T-helper 2 cell (primary cell): ENCODE results near the gene KCNK10.

Source experiments
- DNase-seq, 5 experiments: peaks; one replicate each; pipeline versions ENCODE4 v3.0.0 to v3.0.0-alpha.2; 2012 to 2022

Gene KCNK10

DNA sequence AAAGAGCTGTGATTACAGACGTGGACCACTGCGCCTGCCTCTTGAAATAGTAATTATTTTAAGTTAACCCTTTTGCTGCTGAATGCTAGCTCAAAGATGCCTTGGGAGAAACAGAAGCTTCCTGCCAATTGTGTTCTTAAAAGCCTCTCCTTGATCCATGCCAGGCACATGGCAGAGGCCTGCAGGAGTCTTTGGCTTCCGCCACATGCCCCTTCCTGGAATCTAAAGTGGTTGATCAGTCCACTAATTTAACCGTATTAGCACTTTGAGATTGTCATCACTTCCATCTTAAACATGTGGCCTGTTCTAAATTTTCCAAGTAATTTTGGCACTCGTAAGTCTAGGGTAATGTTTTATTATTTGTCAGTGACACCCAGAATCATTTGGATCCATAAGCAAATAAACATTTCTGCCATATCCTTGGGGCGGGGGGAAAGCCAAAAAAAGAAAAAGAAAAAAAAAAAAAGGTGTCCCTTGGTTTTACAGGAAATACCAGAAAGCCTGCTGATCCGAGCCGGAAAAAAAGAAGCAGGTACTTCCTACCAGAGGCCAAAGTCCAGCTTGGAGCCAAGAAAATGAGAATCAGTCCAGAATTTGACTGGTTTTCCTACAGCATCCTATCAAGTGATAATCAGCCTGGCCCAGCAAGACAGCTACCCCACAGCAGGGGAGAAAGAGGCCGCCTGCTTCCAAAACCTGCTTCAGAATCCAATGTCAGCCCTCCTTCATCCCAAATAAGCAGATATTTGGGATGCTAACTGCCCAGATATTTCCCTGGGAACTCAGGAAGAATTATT, 104.8 kb downstream of the KCNK10 start:
- no peak for DNase-seq

DNA sequence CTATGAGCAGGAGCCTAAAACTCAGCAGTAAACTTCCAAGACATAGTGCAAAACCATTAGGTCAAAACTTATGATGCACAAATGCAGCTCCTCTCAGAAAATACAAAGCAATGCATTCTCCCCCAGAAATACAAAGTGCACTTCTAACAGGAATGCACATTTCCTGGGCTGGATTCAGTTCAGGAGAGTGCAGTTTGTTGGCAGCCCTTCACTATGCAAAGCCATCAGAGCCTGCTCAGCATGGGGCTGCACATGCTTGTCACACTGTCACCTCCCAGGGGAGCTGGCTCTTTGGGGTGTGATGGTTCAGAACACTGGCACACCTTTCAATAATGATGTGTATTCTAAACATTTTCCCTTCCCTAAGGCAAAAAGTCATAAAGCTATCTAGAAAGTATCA, 110.4 kb downstream of the KCNK10 start:
- DNase-seq = no peak

DNA sequence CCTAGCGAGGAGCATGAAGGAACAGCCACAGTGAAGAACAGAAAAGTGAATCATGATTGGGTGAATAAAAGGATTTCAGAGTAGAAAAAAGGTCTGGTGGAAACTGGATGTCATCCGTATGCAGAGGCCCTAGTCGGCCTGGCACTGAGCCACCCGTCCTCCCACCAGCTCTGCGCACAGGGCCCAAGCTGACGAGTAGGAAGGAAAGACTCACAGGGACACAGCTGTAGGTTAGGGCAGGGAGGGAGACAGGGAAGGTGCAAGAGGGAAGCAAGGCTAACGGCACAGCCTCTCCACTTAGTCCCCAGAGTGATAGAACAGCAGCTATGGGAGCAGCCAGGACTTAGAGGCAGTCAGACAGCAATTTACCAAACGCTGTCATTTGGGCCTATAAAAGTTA, 112.6 kb downstream of the KCNK10 start:
- DNase-seq = no peak

DNA sequence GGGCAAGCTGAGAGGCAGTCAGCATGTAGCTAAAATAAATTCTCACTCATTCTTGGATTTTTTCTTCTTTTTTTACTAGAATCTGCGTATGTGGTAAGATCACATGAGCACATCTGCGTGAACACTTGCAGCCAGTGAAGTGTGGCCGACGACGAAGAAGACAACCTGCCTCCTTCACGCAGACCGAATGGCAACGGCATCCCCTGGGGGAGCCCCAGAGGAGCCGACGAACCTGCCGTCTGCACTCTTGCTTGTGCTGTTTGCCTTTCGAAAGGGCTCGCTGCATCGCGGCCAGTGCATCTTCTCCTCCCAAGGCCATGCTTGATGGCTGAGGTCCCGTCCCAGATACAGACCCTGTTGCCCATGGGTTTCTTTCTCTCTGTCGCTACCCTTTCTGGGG, 113.8 kb downstream of the KCNK10 start:
- DNase-seq = no peak

DNA sequence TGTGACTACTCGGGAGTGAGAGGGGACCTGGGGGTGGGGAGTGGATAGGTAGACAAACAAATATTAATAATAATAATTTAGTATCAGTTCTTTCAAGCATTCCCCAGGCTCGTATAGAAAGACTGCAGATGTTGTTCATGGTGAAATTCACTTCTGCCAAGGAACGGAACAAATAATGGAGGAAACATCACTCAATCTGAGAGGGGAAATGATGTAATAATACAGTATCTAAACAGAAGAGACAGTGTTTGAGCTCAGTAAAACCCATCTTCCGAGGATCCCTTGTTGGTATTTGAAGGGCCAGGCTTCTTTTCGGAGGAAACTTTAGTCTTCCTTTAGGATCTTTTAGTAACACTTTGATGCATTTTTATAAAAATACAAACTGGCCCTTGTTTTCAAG, 114.2 kb downstream of the KCNK10 start:
- no peak for DNase-seq

DNA sequence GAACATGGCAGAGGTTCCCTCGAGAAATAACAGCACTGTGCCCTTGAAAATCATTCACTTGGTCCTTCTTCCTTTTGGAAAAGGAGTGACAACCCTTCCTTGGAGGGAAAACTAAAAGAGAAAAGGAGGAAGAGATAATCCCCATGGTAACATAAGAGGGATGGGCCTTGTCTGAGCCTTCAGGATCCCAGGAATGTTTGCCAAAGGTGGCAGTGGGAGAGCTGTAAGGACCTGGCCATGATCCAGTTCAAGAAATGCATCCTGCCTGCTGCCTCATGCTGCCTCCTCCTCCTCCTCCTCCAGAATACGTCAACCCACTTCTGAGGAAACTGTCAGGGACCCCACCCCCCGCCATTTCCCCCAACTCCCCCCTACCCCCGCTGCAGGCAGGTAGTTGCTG, 118.8 kb downstream of the KCNK10 start:
- no peak for DNase-seq

DNA sequence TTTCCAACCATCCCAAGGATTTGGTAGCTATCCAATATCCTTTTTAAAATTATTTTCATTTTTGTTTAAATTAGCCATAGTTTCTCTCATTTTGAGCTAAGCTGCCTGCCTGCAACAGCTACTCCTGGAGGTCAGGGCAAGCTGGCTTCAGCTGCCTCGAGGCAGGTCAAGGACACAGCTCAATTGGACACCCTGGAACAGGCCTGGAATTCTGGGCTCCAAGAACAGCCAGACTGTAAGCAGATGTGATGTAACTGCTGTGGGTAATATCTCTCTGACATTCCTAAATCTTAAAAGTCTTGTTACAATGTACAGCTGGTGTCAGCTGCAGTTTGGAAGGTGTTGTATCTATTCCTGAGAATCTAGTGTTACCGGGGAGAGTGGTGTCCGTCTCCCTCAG, 119.8 kb downstream of the KCNK10 start:
- no peak for DNase-seq

DNA sequence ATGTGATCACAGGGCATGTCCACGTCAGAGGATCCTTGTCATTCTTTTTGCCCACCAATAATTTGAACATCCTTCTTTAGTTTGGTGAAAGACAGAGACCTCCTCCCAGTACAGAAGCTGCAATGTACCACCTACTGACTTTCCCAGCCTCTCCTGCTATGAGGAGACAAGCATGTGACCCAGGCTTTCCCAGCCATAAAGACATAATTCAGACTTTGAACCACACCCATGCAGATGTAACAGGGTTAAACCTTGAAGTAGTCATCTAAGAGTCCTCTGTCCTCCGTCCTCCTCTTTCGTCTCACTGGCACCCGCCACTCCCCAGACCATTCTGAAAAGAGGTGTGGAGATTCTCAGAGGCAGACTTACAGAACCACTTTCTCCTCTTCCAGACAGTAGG, 120.8 kb downstream of the KCNK10 start:
- no peak for DNase-seq

DNA sequence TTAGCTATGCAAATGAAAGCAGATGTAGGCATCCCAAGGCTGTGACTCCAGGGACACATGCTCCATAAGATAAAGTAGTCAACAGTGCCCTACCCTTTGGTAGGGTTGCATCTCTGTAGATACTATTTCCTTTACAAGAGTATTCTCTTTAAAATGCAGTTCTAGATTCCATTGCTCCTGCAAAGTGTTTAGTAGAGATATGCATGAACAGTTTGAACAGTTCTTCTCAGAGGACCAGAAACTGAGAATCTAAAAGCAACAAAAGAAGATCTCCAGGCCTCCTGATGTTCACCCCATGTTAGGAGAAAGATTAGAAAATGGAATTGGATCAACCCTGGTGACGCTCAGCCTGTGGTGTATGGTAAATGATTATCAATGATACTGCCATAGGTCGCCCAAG, 121.2 kb downstream of the KCNK10 start:
- no peak for DNase-seq

DNA sequence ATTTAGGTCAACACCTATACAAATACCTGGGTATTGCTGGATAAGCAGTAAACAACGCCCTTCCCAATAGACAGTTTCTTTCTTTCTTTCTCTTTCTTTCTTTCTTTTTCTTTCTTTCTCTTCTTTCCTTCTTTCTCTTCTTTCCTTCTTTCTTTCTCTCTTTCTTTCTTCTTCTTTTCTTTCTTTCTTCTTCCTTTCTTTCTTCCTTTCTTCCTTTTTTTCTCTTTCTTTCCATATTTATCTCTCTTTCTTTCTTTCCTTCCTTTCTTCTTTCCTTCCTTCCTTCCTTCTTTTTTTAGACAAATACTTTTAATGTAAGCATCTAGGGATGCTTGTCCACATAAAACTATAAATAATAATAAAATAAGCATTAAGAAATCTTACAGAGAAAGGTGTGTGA, 123.2 kb downstream of the KCNK10 start:
- no peak for DNase-seq

DNA sequence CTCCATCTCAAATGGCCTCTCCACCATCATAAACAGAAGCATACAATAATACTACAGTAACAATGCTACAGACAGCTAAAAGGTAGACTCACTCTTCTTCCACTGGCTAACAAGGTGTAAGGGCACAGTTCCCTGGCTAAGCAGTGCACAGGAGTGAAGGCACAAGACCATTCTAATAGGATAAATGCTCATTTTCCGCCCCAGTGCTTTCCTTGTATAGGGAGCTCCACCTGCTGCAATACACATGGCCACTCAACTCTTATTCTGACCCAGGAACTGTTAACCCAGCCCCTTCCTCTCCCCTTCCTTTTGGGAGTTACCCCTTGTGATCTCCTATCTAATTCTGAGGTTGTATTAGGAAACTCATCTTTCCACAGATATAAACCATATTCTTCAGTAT, 124.6 kb downstream of the KCNK10 start:
- DNase-seq = no peak

DNA sequence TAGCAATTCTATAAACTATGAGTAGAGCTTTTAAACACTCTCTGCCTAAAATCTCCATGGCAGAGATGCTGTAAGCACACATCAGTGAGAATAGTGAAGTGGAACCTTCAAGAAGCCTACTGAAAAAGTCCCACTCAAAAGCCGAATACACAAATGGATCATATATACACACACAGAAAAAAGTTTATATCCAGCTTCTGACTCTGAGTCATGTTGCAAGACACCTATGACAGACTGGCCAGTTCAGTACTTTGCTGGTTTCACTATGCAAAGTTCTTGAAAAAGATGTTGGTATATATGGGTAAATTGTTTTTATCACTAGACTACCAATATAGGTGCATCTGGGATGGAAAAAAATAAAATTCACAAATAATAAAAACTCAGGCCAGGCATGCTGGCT, 126.1 kb downstream of the KCNK10 start:
- DNase-seq = no peak

DNA sequence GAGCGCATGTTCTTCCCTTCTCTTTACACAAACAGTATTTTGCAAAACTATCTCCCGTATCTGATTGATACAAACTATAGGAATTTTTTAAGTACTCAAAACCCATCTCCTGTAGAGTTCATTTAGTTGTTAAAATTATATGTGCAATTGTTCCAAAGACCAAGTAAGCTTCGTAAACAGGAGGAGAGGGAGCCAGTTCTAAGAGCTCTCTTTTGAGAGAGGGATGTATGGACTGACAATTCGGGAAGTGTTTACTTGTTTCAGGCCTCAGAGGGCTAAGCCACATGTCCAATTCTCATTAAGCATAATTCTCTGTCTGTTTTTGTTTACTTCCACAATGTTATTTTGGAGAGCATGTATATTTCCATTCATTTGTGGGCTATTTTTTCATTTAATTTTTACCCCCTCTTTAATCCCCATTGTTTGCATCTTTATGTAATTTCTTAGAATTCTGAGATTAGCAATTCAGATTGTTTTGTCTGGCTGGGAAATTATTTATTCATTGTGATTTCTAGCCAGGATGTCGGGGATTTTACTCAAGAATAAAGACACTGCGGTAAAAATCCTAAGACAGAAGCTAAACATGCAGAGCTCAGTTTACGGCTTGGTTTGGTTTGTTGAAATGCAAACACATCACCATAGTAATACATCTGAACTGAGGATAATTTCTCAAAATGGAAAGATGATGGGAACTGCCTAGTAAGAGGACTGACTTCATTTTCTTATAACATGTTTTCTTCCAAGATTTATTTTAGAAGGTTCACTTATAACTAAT, 126.8 kb downstream of the KCNK10 start:
- DNase-seq = no peak

DNA sequence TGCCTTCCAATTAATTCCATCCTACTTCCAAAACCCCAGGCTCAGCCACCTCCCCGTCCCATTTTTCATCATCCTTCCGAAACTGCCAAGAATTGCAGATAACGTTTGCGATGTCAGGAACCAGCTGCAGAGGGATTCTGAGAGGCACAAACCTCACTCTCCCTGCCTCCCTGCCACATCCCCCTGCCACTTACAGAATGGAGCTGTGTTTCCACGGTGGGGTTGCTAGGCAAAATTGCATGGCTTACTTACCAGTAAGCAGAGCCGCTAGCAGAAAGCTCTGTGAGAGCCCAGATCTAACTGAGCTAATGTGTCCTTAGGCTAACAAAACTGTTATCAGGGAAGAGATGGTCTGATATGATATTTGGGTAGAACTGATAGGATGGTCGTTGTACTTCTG, 127.4 kb downstream of the KCNK10 start:
- no peak for DNase-seq

DNA sequence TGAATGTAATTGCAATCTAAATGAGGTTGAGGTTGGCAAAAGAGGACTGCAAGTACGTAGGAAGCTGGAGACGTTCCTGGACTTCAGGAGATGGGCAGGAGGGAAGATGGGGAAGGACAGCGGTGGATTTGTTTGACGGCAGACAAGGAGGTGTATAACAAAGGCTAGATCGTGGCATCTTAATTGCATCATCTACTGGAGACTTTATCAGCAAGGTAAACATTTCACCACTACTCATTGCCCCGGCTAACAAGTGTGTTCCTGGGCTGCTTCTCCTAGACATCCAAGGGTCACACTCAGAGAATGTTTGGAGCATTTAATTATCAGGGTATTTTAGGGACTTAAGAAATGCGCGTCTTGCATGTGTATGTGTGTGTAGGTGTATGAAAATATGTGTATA, 128.5 kb downstream of the KCNK10 start:
- DNase-seq = no peak

DNA sequence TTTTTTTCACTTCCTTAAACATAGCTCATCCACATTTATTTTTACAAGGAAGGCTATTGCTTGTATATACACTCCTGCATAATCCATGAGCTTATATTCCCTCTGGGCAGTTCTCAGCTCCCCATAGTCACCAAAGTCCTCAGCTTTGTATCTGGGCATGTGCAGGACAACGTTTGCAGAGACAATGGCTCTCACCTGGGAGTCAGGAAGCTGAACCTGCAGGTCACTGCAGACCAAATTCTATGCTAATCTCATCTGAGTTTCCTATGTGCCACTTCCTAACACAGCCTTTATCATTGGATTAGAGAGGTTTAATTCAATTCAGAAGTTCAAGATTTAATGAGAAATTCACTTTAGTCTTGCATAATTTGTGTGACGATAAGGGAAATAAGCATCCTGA, 131.5 kb downstream of the KCNK10 start:
- no peak for DNase-seq

DNA sequence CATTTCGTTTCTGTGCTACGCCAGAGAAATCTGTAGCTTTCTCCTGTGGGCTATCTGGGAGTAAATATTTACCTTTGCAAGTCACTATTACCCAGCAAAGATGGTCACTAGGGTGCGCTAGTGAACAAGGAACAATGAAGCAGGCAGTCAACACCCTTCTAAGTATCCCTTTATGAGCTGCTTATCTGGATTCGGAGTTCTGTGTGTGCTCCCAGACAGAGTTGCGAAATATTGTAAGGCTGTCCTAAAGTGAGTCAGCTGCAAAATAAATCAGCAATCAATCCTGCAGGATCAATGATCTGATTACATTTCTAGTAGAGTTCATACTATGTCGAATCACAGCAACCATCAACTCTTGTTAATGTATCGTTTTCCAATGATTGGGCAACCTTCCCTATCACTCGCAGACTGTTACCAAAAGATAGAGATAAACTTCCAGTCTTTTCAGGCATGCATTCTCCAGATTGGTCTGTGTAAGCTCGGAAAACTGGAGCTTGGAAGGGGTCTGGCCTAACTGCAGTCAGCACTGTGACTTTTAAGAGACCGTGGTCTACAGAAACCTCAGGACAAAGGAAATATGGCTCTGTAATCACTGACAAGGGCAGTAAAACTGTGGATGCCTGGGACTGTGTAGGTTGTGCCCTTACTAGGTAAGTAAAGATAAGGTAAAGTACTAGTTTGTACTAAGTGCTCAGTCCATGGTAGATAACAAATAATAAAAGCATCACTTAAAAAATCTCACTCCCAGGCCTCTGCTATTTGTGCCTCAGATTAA, 133.5 kb downstream of the KCNK10 start:
- peak in 4 of 5 experiments; percentile 8 to 64 (median 12) for DNase-seq

DNA sequence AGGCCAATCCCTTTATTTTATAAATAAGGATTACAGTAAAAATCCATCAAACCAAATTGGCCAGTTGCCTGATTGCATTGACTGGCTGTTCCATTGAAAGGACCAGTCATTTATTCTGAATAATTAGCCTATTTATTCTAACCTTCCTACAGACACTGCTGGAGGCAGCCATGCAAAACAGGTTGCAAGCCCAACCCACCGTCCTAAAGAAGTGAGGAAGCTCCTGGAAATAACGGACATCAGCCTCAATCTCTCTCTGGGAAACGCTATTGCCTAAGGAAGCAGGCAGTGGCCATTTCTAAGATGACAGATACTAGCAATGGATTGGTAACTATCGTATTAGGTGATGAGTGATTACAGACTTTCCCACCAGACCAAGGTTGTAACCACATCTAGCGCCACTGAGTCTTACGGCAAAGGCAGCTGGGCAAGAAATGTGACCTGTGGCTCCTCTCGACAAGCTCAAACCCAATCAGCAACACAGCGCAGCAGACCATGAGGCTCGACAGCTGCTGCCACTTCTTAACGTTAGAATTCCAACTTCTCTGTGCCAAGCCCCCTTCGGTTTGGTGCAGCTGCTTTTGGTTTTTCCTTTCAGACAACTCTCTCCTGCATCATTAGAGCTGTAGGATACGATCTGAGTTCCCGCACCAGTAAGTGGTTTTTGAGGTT, 134.2 kb downstream of the KCNK10 start:
- DNase-seq = peak in 1 of 5 experiments; percentile 21

DNA sequence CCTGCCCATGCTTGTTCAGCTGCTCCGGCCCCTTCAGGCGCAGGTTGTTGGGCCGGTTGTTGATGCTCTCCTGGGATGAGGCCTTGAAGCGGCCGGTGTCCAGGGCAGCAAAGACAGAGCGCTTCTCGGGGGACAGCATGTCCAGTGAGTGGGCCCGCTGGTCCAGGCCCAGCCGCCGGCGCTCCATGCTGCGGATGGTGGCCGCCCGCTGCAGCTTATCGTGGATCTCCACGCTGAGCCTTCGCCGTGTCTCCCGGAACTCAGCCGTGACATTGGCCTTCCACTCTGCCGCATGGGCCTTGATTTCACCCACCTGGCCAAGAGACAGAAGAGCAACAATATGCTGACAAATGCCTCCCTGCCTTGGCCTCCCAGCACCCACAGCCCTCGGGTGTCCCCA, 137.2 kb downstream of the KCNK10 start:
- no peak for DNase-seq

DNA sequence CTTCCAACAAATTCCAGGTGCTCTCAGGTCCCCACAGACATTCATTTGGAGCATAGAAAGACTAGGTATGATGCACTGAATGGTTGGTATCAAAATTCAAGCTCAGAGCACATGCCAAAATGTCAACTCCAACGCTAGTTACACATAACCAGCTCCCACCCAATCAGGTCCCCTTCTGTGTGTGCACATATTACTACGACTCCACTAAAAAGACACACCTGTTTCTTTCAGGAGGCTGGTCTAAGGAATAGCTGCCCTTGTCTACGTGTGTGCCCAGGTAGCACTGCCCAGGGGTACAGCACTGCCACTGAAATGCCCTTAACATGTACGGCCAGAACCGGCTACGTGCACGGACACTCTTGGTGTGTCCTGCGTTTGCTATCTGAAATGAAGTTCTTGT, 138.1 kb downstream of the KCNK10 start:
- no peak for DNase-seq

DNA sequence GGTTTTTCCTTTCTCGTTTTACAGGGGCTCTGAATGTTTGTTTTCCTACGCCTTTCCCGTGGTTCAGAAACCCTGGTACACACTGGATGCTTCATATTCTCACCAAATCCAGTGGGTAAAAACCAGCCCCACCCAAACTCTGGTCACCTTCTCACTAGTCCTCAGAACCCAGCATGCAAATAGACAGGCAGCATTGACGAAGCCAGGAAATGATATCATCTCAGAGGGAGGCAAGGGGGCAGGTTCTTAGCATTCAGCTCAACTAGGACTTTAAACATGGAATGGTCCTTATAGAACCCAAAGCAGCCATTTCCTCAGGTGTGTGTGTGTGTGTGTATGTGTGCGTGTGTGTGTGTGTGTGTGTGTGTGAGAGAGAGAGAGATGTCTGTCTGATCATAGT, 142.0 kb downstream of the KCNK10 start:
- no peak for DNase-seq

DNA sequence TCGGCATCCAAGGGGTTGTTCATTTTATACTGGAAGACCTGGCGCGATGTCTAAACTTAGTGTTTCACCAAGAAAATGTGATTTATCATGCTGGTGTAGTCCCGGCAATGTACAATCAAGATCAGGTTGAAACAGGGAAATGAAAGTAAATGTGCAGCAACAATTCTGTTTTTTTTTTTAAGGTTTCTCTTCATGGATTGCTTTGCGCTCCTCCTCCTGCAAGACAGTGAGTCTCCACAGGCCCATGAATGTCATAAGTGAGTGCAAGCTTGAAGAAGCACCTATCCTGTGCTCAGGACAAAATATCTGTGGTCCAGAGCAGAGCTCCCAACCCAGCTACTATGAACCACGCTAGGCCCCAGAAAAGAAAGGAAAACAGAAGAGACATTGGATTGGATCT, 143.4 kb downstream of the KCNK10 start:
- no peak for DNase-seq

DNA sequence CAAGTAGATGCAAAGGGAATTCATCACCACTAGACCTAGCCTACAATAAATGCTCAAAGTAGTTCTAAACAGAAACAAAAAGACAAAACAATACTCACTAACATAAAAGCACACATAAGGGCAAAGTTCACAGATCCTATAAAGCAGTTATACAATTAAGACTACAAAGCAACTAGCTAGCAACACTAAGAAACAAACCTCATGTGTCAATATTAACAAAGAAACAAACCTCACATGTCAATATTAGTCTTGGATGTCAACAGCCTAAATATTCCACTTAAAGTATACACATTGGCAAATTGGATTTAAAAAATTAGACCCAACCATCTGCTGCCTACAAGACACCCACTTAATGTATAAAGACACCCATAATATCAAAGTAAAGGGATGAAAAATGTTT, 152.7 kb downstream of the KCNK10 start:
- no peak for DNase-seq
